Activated naive CD4-positive, alpha-beta T cell treated with anti-CD3 and anti-CD28 coated beads for 36 hours (primary cell): ENCODE data around the gene ARID4B. TPM values are rescaled to one million over a fixed set of nuclear protein-coding genes. Genes with fewer than 3 reads are reported as not detected.
"Not testable (repeated sequence)": the region's sequence is repeated elsewhere in the genome, so short reads cannot be mapped to it uniquely, and the experiment has no call there.

Source experiments
- CTCF ChIA-PET: fragments of 350-600 bp; sonication (Branson Sonifier 250); formaldehyde crosslinking; loops from one replicate; lab custom pipeline; 2021; ENCODE audit warnings: antibody characterized with exemption; lab: Charles Lee
- DNase-seq: peaks from one replicate; pipeline ENCODE4 v3.0.0-alpha.2; 2020
- H3K27ac Mint-ChIP-seq: one replicate; pipeline ENCODE4 v1.8.0; 2021; ENCODE audit warnings: mild to moderate bottlenecking, mixed read lengths
- H3K27me3 Mint-ChIP-seq: one replicate; pipeline ENCODE4 v1.8.0; 2021; ENCODE audit warnings: low read depth, mixed read lengths
- H3K36me3 Mint-ChIP-seq: one replicate; pipeline ENCODE4 v1.8.0; 2021; ENCODE audit warnings: low read depth, mixed read lengths
- H3K4me1 Mint-ChIP-seq: one replicate; pipeline ENCODE4 v1.8.0; 2021; ENCODE audit warnings: low read depth, mixed read lengths
- H3K4me3 Mint-ChIP-seq: one replicate; pipeline ENCODE4 v1.8.0; 2021; ENCODE audit warnings: mild to moderate bottlenecking, moderate library complexity, mixed read lengths
- H3K9me3 Mint-ChIP-seq: one replicate; pipeline ENCODE4 v1.8.0; 2021; ENCODE audit warnings: mixed read lengths
- intact Hi-C: fragments of 100-400 bp; cut with micrococcal nuclease; formaldehyde crosslinking; loops from one replicate; pipeline ENCODE4 v1.15.1; 2023
- total RNA-seq, 2 experiments: library from RNA; stranded (reverse); gene quantifications; one replicate each; pipeline ENCODE4 v1.2.3, GENCODE V29; 2021

The ARID4B gene
- total RNA-seq, 2 experiments from 2014 or later, result 39.9 to 43.8 TPM

GRCh38 chr1:235236128-235236527 lies 91.9 kb downstream of the ARID4B start:
- Mint-ChIP-seq H3K27me3 (no peaks in the 10 kb centered on the region), H3K36me3 (peaks cover 12% of the 10 kb centered on the region), H3K4me1 (peaks cover 12% of the 10 kb centered on the region), H3K4me3 (no peak overlapping the region), H3K27ac (no peak overlapping the region), H3K9me3 (no peaks in the 10 kb centered on the region)
- intact Hi-C loops, result no loop called here
- no peak for DNase-seq
- CTCF ChIA-PET, result interaction anchor here (0.7 kb wide), 1 partner anchor 892 kb away, joined by 4 read pairs; no protein-coding TSS in a partner anchor

- peaks cover 9% of the 10 kb centered on the region for H3K36me3 Mint-ChIP-seq
- no peak for DNase-seq
- H3K27ac Mint-ChIP-seq, result no peak overlapping the region
- intact Hi-C loops, result no loop called here
- no peak overlapping the region for H3K4me3 Mint-ChIP-seq
- CTCF ChIA-PET, result interaction anchor here (0.6 to 1.7 kb wide), 2 partner anchors 37 to 187 kb away, joined by 3 to 5 read pairs; no protein-coding TSS in a partner anchor
- H3K9me3 Mint-ChIP-seq, result no peaks in the 10 kb centered on the region
- H3K27me3 Mint-ChIP-seq, result no peaks in the 10 kb centered on the region
- H3K4me1 Mint-ChIP-seq, result peaks cover 3% of the 10 kb centered on the region
These were observed 98.1 kb downstream of the ARID4B start for GRCh38 chr1:235229868-235230267.

GRCh38 chr1:235227414-235227813 lies 100.6 kb downstream of the ARID4B start:
- Mint-ChIP-seq H3K4me1 (peaks cover 3% of the 10 kb centered on the region), H3K36me3 (peaks cover 10% of the 10 kb centered on the region), H3K4me3 (no peak overlapping the region), H3K27ac (no peak overlapping the region), H3K9me3 (no peaks in the 10 kb centered on the region), H3K27me3 (no peaks in the 10 kb centered on the region)
- intact Hi-C loops, result no loop called here
- CTCF ChIA-PET, result interaction anchor here (0.7 kb wide), 1 partner anchor 15 kb away, joined by 4 read pairs; no protein-coding TSS in a partner anchor
- no peak for DNase-seq

DNA sequence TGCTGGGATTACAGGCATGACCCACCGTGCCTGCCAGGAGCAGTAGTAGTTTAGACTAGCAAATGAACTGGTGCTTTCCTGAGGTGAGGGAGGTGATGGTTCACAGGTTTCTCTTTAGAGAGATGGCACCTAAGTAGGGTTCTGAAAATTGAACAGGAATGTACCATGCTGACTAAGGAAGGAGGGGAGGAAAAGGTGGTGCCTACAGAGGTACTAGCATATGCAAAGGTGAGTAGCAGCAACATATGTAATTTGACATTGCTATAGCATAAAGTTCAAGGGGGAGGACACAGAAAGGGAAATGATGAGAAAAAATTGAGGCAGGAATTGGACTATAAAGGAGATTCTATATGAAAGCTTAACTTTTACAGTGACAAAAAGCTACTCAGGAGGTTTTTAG lies 101.0 kb downstream of the ARID4B start:
- CTCF ChIA-PET, result interaction anchor here (0.7 kb wide), 2 partner anchors 15 to 129 kb away, joined by 3 to 4 read pairs; no protein-coding TSS in a partner anchor
- Mint-ChIP-seq H3K36me3 (peaks cover 10% of the 10 kb centered on the region), H3K27ac (peak overlapping the region; percentile 21), H3K4me3 (no peak overlapping the region), H3K27me3 (no peaks in the 10 kb centered on the region), H3K4me1 (peaks cover 3% of the 10 kb centered on the region), H3K9me3 (no peaks in the 10 kb centered on the region)
- no peak for DNase-seq
- intact Hi-C loops, result no loop called here

- Mint-ChIP-seq H3K9me3 (no peaks in the 10 kb centered on the region), H3K36me3 (peaks cover 10% of the 10 kb centered on the region), H3K4me3 (no peak overlapping the region), H3K27me3 (no peaks in the 10 kb centered on the region), H3K27ac (no peak overlapping the region), H3K4me1 (peaks cover 3% of the 10 kb centered on the region)
- CTCF ChIA-PET, result no interaction called here
- intact Hi-C loops, result no loop called here
- DNase-seq, result no peak
These were observed 102.7 kb downstream of the ARID4B start for GRCh38 chr1:235225299-235225698.

DNA sequence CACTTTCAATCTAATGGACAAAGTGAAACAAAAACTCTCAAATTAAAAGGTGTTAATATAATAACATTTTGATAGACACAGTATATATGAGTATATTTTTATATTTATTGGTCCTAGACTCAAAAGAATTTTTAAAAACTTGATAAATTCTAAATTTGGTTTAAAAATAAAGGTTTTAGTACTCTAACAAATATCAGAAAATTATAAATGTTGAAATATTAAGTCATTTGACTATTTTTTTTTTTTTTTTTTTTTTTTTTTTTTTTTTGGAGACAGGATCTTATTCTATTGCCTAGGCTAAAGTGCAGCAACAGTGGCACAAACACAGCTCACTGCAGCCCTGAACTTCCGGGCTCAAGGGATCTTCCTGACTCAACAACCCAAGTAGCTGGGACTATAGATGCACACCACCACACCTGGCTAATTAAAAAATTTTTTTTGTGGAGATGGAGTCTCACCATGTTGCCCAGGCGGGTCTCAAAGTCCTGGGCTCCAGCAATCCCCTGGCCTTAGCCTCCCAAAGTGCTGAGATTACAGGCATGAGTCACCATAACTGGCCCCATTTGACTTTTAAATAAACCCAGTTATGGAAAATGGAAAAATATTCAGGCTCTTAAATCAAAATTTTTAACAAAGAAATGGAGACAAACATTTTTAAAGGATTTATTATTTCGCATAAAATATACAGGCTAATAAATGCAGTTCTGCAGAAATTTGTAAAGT lies 106.2 kb downstream of the ARID4B start:
- Mint-ChIP-seq H3K36me3 (peaks cover 7% of the 10 kb centered on the region), H3K9me3 (no peaks in the 10 kb centered on the region), H3K4me1 (no peaks in the 10 kb centered on the region), H3K27me3 (no peaks in the 10 kb centered on the region), H3K4me3 (no peak overlapping the region), H3K27ac (no peak overlapping the region)
- CTCF ChIA-PET, result interaction anchor here (1.0 kb wide), 1 partner anchor 195 kb away, joined by 3 read pairs; no protein-coding TSS in a partner anchor
- intact Hi-C loops, result no loop called here
- DNase-seq, result no peak

DNA sequence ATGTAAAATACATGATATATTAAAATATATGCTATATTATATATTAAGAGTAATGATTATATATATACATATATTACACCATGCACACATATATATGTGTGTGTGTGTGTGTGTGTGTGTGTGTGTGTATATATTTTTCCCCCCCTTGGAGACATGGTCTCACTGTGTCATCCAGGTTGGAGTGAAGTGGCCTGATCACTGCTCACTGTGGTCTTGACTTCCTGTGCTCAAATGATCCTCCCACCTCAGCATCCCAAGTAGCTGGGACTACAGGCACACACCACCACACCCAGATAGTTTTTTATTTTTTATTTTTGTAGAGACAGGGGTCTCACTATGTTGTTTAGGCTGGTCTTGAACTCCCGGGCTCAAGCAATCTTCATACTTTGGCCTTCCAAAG lies 112.5 kb downstream of the ARID4B start:
- H3K9me3 Mint-ChIP-seq, result no peaks in the 10 kb centered on the region
- H3K4me3 Mint-ChIP-seq, result no peak overlapping the region
- CTCF ChIA-PET, result interaction anchor here (0.6 to 0.8 kb wide), 2 partner anchors 201 to 297 kb away, joined by 3 read pairs; no protein-coding TSS in a partner anchor
- H3K36me3 Mint-ChIP-seq, result peaks cover 21% of the 10 kb centered on the region
- H3K27ac Mint-ChIP-seq, result no peak overlapping the region
- no peak for DNase-seq
- intact Hi-C loops, result no loop called here
- no peaks in the 10 kb centered on the region for H3K27me3 Mint-ChIP-seq
- peaks cover 17% of the 10 kb centered on the region for H3K4me1 Mint-ChIP-seq

GRCh38 chr1:235214962-235215361 lies 113.0 kb downstream of the ARID4B start:
- Mint-ChIP-seq H3K36me3 (peaks cover 21% of the 10 kb centered on the region), H3K27ac (peak overlapping the region; percentile 18), H3K4me1 (peaks cover 17% of the 10 kb centered on the region)
- H3K9me3 Mint-ChIP-seq, intact Hi-C loops, DNase-seq, H3K27me3 Mint-ChIP-seq, H3K4me3 Mint-ChIP-seq: not testable (repeated sequence)
- CTCF ChIA-PET, result interaction anchor here (0.6 to 0.8 kb wide), 2 partner anchors 202 to 297 kb away, joined by 3 read pairs; no protein-coding TSS in a partner anchor

- intact Hi-C loops, result no loop called here
- no peaks in the 10 kb centered on the region for H3K9me3 Mint-ChIP-seq
- H3K4me1 Mint-ChIP-seq, result peaks cover 17% of the 10 kb centered on the region
- H3K4me3 Mint-ChIP-seq, result no peak overlapping the region
- CTCF ChIA-PET, result interaction anchor here (0.6 kb wide), 1 partner anchor 123 kb away, joined by 3 read pairs; no protein-coding TSS in a partner anchor
- peaks cover 19% of the 10 kb centered on the region for H3K36me3 Mint-ChIP-seq
- H3K27ac Mint-ChIP-seq, result peak overlapping the region; percentile 4
- no peaks in the 10 kb centered on the region for H3K27me3 Mint-ChIP-seq
- DNase-seq, result no peak
These were observed 114.2 kb downstream of the ARID4B start for GRCh38 chr1:235213752-235214151.

GRCh38 chr1:235211517-235211916 lies 116.5 kb downstream of the ARID4B start:
- Mint-ChIP-seq H3K27me3 (no peaks in the 10 kb centered on the region), H3K4me1 (peaks cover 32% of the 10 kb centered on the region), H3K36me3 (peaks cover 17% of the 10 kb centered on the region), H3K4me3 (no peak overlapping the region), H3K27ac (no peak overlapping the region), H3K9me3 (no peaks in the 10 kb centered on the region)
- DNase-seq, result no peak
- CTCF ChIA-PET, result interaction anchor here (1.4 kb wide), 1 partner anchor 205 kb away, joined by 6 read pairs; no protein-coding TSS in a partner anchor
- intact Hi-C loops, result no loop called here

DNA sequence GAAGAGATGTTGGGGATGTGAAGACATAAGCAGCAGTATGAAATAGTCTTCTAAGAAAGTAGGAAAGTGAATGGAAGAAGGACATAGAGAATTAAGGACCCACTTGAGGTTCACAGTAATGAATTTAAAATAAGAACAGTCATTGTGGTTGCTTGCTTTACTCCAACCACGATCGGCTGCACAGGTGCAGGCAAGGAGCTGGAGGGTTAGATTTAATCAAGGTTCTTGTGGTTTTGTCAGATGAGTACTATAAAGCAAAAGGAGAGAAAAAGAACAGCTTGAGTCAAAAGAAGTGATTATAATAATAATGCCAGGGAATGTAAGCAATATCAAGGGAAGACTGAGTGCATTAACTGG lies 120.8 kb downstream of the ARID4B start:
- Mint-ChIP-seq H3K4me1 (peaks cover 28% of the 10 kb centered on the region), H3K27ac (peak overlapping the region; percentile 83), H3K9me3 (no peaks in the 10 kb centered on the region), H3K36me3 (peaks cover 8% of the 10 kb centered on the region), H3K4me3 (peak overlapping the region; percentile 19), H3K27me3 (no peaks in the 10 kb centered on the region)
- DNase-seq, result peak; percentile 62
- intact Hi-C loops, result loop anchor here (1.0 to 5.0 kb wide), 4 partner anchors 46 to 122 kb away; partner anchors contain the start of genes ARID4B, GGPS1 and RBM34
- CTCF ChIA-PET, result interaction anchor here (1.3 kb wide), 1 partner anchor 210 kb away, joined by 5 read pairs; no protein-coding TSS in a partner anchor

DNA sequence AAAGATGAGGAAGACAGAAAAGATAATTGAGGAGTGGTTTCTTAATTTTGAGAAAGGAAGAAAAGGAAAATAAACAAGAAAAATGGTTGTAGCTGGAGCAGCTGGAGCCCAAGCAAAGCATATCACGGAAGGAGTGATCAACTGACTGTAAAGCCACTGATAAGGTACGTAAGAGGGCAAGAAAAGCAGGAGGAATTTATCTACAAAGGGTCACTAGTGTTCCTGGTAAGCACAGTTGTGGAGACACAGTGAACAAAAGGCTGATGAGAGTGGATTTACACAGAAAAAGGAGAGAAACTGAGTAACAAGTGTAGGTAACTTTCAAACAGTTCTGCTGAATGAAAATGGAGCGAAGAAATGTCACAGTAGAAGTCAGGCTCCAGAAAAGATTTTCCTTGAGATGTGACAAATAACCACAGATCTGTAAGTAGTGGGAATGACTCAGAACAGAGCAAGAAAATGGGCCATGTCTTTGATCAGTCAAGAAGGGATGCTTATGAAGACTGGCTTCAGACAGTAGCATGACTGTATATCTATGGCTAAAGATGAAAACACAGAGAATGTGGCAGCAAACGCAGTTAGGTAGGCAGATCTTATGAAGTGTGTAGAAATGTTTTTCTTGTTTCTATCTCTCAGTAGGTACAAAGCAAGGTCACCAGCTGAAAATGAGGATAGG lies 121.3 kb downstream of the ARID4B start:
- no peaks in the 10 kb centered on the region for H3K27me3 Mint-ChIP-seq
- CTCF ChIA-PET, result interaction anchor here (1.3 kb wide), 1 partner anchor 210 kb away, joined by 5 read pairs; no protein-coding TSS in a partner anchor
- peak overlapping the region; percentile 83 for H3K27ac Mint-ChIP-seq
- peaks cover 5% of the 10 kb centered on the region for H3K36me3 Mint-ChIP-seq
- peaks cover 28% of the 10 kb centered on the region for H3K4me1 Mint-ChIP-seq
- H3K9me3 Mint-ChIP-seq, result no peaks in the 10 kb centered on the region
- intact Hi-C loops, result loop anchor here (1.0 to 5.0 kb wide), 4 partner anchors 45 to 122 kb away; partner anchors contain the start of genes ARID4B, GGPS1 and RBM34
- peak overlapping the region; percentile 19 for H3K4me3 Mint-ChIP-seq
- peak; percentile 35 for DNase-seq
